ENCODE data around the gene MRPS27. TPM values are rescaled to one million over a fixed set of nuclear protein-coding genes. Genes with fewer than 3 reads are reported as not detected.
A peak's percentile ranks its signal among the peaks of the same experiment; 100 is the strongest.

Gene MRPS27
- total and polyA plus RNA-seq, 2 of the 13 experiments (the other 11 are each of a cell fraction or from before 2014, with no cell fraction given): 71.8 to 115 TPM

DNA sequence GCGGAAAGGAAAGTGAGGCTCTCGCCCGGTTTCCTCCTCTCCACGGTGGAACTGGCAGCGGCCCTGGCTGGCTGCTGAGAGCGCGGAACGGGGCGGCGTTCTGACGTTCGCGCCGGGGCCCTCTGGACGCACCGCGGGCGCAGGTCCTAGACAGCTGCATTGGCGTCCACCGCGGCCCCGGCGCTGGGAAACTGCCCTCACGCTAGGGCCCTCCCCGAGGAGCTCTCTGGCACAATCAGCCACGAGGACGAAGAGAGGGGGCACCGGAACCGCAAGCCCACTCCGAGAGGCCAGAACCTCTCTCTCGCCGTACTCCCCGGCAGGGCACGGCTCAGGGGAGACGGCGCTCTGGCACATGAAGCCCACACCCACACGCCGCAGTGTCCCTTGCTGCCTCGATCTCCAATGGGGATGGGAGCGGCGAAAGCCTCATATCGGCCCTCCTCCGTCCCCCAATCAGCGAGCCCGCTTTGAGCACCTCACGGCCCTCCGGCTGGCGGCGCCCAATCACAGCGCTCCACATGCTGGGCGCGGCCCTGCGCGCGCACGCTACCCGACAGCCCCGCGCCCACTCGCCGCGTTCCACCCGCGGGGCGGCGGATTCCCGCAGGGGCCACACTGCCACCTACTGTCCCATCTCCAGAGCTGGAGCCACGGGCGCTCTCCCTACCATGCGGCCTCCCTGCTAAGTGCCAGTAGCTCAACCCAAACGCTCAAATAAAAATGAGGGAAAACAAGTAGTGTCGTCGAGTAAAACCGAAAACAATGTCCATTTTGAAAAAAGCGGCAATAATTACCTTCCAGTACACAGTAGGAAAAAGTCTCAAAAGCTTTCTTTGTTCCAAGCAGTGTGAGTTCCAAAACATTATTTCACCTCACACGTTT lies 11.8 kb downstream of the MRPS27 start (continued):
- TF ChIP-seq TCF7L2 (IDR thresholded peaks at IDR 0.05; ENCODE audit: low read depth, low read length): no peak
- TF ChIP-seq NR3C1 (CRISPR knock-in tag; IDR thresholded peaks at IDR 0.05): no peak
- TF ChIP-seq ZBTB37 (CRISPR knock-in tag; IDR thresholded peaks at IDR 0.05): no peak
- TF ChIP-seq, protein P1, sequence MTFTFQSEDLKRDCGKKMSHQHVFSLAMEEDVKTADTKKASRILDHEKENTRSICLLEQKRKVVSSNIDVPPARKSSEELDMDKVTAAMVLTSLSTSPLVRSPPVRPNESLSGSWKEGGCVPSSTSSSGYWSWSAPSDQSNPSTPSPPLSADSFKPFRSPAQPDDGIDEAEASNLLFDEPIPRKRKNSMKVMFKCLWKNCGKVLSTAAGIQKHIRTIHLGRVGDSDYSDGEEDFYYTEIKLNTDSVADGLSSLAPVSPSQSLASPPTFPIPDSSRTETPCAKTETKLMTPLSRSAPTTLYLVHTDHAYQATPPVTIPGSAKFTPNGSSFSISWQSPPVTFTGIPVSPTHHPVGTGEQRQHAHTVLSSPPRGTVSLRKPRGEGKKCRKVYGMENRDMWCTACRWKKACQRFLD (CRISPR knock-in tag; IDR thresholded peaks at IDR 0.05; ENCODE audit: borderline replicate concordance): peak; percentile 90; the same call in 1 of the 2 replicates
- TF ChIP-seq ZNF589 (CRISPR knock-in tag; conservative IDR thresholded peaks at IDR 0.05): peak; percentile 53; the same call in 1 of the 2 replicates
- 0 out of 2 replicates have a peak, but pooled peaks have one; percentile 69 for TF ChIP-seq ZNF512B (CRISPR knock-in tag; IDR thresholded peaks at IDR 0.05; ENCODE audit: borderline replicate concordance)
- no peak for TF ChIP-seq SKI (IDR thresholded peaks at IDR 0.05; ENCODE audit: partially characterized antibody)
- TF ChIP-seq MAFK (conservative IDR thresholded peaks at IDR 0.05 in 1 of 2, IDR thresholded peaks at IDR 0.05 in 1 of 2; ENCODE audit: low read length in 2 of 2): no peak
- peak; percentile 78; the same call in 1 of the 2 replicates for TF ChIP-seq ZNF33B (CRISPR knock-in tag; IDR thresholded peaks at IDR 0.05)
- peak; percentile 98 to 100 for TF ChIP-seq POLR2A (IDR thresholded peaks at IDR 0.05; ENCODE audit: insufficient read depth in 1 of 2, low read depth in 2 of 2, low read length in 2 of 2)
- TF ChIP-seq FOXJ3 (CRISPR knock-in tag; IDR thresholded peaks at IDR 0.05; ENCODE audit: borderline replicate concordance): no peak; the same call in 1 of the 2 replicates
- peak; percentile 90 for TF ChIP-seq ZNF274 (CRISPR knock-in tag; IDR thresholded peaks at IDR 0.05)
- peak; percentile 54; the same call in 1 of the 2 replicates for TF ChIP-seq SP5 (CRISPR knock-in tag; IDR thresholded peaks at IDR 0.05; ENCODE audit: borderline replicate concordance, low read depth)
- TF ChIP-seq SRSF1 (optimal IDR thresholded peaks at IDR 0.05; ENCODE audit: low read depth, low read length): no peak

All from HepG2 (cell line).